HG03025 (cell line): Measurements from ENCODE around the gene SCIMP.
A peak's percentile ranks its signal among the peaks of the same experiment; 100 is the strongest.
"Not testable (repeated sequence)": the region's sequence is repeated elsewhere in the genome, so short reads cannot be mapped to it uniquely, and the experiment has no call there.

Experiments
- ATAC-seq: cut with Tn5 transposase; IDR thresholded peaks from one replicate; pipeline ENCODE4 v1.9.1; 2021; ENCODE audit warnings: mild to moderate bottlenecking, moderate library complexity; ENCODE audit not compliant: unreplicated experiment, low FRiP score

SCIMP gene

GRCh38 chr17:5194346-5194745 is 40.3 kb downstream of the SCIMP start:
- no peak for ATAC-seq

DNA sequence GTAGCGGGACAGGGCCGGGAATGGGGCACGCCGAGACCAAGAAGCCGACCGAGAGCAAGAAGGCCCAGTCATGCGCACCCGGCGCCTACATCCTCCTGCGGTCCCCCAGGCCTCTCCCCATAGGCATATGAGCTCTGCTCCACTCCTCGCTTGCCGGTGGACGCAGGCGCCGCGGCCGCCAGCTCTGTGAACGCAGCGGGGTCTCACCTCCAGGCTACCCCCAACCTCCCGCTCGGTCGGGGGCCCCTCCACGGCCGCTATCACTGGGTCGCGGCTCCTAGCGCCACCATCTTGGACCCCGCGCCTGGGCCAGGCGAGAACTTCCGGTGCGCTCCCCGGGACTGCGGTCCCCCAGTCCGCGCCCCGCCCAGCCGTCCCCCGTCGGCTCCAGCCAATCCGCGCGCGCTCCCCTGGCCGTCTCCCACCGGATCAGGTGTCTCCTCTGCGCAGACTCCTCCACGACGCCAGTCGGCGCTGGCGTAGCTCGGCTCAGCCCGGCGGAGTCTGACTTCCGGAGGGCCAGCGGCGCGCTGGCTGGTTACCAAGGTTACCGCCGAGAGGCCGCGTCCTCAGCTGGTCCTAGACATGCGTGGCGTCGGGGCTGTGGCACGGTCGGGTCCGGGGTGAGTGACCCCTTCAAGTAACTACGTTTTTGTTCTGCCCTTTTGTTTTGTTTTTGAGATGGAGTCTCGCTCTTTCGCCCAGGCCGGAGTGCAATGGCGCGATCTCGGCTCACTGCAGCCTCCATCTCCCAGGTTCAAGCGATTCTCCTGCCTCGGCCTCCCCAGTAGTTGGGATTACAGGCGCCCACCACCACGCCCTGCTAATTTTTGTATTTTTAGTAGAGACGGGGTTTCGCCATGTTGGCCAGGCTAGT is 42.9 kb downstream of the SCIMP start, which contains the start of gene ZNF594:
ZNF594 (minus strand) TSS at position 328 of the 877 bp plus-strand sequence. CDS start 7,612 bp downstream, outside the sequence.
- peak; percentile 96 for ATAC-seq

DNA sequence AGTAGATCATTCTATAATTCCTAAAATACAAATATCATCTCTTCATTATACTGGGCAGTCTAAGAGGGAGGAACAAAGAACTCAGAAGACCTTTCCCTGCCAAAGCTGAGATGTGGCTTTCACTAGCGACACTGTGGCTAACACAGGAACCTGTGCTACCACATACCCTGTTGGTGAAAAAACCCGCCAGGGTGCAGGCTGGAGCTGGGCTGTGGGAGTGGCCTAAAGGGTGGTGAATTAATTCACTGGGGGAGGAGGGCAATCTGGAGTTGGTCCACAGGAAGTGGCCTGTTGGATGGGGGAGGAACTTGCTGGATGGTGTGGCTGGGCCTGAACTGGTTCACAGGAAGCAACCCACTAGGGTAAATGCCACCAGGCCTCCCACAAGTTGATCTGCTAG is 50.4 kb downstream of the SCIMP start:
- no peak for ATAC-seq

- ATAC-seq: no peak
These were observed 51.3 kb downstream of the SCIMP start for GRCh38 chr17:5183410-5183793.

DNA sequence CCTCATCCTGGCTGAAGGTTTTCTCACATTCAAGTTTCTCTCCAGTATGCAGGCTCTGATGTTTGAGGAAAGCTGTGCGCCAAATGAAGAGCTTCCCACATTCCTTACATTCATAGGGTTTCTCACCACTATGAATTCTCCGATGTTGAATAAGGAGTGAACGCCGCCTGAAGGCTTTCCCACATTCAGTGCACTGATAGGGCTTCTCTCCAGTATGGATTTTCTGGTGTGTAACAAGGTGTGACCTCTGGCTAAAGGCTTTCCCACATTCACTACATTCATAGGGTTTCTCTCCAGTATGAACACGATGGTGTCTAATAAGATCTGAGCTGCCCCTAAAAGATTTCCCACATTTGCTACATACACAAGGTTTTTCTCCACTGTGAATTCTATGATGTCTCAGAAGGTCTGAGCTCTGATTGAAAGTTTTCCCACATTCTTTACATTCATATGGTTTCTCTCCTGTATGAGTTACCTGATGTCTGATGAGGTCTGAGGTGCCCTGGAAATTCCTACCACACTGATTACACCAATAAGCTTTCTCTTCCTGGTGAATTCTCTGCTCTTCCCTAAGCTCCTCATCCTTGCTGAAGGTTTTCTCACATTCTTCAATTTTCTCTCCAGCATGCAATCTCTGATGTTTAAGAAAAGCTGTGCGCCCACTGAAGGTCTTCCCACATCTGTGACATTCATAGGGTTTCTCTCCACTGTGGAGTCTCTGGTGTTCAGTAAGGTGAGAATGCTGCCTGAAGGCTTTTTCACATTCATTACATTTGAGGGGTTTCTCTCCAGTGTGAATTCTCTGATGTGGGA is 51.9 kb downstream of the SCIMP start:
- ATAC-seq: no peak

DNA sequence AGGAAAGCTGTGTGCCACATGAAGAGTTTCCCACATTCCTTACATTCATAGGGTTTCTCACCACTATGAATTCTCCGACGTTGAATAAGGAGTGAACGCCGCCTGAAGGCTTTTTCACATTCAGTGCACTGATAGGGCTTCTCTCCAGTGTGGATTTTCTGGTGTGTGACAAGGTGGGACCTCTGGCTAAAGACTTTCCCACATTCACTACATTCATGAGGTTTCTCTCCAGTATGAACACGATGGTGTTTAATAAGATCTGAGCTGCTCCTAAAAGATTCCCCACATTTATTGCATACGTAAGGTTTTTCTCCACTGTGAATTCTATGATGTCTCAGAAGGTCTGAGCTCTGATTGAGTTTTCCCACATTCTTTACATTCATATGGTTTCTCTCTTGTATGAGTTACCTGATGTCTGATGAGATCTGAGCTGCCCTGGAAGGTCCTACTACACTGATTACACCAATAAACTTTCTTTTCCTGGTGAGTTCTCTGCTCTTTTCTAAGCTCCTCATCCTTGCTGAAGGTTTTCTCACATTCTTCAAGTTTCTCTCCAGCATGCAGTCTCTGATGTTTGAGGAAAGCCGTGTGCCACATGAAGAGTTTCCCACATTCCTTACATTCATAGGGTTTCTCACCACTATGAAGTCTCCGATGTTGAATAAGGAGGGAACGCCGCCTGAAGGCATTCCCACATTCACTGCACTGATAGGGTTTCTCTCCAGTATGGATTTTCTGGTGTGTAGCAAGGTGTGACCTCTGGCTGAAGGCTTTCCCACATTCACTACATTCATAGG is 53.0 kb downstream of the SCIMP start:
- ATAC-seq: no peak

DNA sequence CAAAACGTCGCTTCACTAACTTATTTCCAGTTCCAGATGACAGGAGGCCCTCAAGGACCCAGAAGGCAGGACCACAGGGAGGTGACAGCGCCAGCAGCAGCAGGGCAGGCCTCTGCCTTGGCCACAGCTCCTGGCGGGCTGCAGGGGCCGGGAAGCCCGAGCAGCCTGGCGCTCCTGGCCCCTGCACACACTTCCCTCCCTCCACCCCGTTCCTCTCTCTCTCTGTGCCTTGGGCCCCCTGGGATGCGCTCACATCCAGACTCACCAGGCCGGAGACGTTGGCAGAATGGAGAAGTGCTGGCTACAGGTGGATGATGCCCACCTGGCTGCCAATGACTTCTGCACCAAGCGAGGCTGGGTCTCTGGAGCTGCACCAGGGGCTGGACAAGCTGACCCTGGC is 55.7 kb downstream of the SCIMP start:
- ATAC-seq: no peak

DNA sequence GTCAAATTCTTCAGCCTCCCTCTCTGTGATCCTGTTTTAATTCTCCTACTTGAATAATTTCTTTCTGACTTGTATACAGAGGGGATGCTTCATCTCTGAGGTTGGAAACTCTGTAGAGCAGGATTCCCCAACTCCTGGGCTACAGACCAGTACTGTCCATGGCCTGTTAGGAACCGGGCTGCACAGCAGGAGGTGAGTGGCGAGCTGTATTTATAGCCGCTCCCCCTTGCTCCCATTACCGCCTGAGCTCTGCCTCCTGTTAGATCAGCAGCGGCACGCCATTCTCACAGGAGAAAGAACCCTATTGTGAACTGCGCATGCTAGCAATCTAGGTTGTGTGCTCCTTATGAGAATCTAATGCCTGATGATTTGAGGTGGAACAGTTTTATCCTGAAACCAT is 59.6 kb downstream of the SCIMP start:
- not testable (repeated sequence) for ATAC-seq

DNA sequence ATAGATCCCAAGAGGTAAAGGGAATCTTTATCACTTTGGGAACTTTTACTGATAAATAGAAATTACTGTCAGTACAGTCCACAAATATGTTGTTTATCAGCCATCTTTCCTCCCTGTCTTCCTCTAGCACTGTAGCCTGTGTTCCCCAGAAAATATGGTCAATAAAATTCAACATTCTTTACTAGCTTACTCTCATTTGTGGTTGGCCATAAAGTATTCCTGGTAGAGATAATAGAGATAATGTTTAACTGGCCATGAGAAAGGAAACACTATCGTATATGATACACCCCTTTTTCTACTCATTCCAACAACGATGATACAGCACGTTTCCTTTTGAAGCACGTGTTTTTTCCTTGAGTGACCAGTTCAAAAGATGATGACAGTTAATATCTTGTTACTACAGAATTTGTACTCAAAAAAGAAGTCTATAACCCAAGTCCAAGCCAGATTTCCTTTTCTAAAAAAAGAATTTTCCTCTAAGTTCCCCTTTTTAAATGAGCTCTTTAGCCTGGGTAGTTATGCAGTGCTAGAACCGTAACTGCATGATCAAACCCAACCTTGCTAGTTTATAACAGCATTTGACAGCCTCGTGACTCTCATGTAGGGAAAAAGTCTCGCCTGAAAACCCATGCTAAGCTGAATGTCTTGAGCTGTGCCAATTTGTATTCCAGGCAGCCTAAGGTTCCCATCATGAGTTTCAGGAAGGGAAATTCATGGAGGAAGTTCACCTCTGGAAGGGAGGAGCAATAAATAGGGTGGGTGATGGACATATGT is 68.7 kb downstream of the SCIMP start:
- not testable (repeated sequence) for ATAC-seq

DNA sequence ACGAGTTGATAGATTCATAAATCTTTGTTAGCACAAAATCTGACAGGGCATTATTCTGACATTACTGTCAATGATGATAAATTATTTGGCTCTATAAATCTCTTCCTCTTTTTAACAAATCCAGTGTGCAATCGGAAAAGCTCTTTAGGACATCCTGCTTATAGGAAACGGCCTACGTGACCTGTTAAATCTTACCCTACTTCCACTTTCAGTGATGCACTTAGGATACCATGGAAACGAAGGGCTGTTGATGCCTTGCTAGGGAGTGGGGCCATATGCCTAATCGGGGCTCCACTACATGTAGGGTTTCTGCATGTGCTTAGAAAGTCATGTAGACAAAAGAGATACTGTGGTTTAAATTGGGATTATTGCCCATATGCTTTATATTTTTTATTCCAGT is 70.2 kb downstream of the SCIMP start:
- ATAC-seq: no peak

GRCh38 chr17:5161793-5162192 is 72.9 kb downstream of the SCIMP start:
- not testable (repeated sequence) for ATAC-seq

DNA sequence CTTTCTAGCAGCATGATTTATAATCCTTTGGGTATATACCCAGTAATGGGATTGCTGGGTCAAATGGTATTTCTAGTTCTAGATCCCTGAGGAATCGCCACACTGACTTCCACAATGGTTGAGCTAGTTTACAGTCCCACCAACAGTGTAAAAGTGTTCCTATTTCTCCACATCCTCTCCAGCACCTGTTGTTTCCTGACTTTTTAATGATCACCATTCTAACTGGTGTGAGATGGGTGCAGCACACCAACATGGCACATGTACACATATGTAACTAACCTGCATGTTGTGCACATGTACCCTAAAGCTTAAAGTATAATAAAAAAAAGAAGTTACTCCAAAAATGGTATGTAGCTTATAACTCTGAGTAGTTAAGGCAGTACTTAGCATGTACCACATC is 74.0 kb downstream of the SCIMP start:
- not testable (repeated sequence) for ATAC-seq
